BLaER1 treated with 17β-estradiol and CSF1 and Interleukin-3, amounts not matched to agents 10 nM and 100 nM (cell line): ENCODE data around the gene CYB5A.

Experiments used
- H3K27ac ChIP-seq, 11 experiments: shearing (Covaris generic); formaldehyde crosslinking; 2 replicates each; pipeline ENCODE4 v1.8.1; 2022
- H3K27me3 ChIP-seq, 11 experiments: shearing (Covaris generic); formaldehyde crosslinking; 2 replicates each; pipeline ENCODE4 v1.8.1; 2022
- H3K36me3 ChIP-seq, 11 experiments: shearing (Covaris generic); formaldehyde crosslinking; 2 replicates each; pipeline ENCODE4 v1.8.1; 2022
- H3K4me1 ChIP-seq, 10 experiments: shearing (Covaris generic); formaldehyde crosslinking; 2 replicates each; pipeline ENCODE4 v1.8.1; 2022
- H3K4me2 ChIP-seq, 11 experiments: shearing (Covaris generic); formaldehyde crosslinking; 2 replicates each; pipeline ENCODE4 v1.8.1; 2022
- H3K4me3 ChIP-seq, 10 experiments: shearing (Covaris generic); formaldehyde crosslinking; 2 replicates each; pipeline ENCODE4 v1.8.1; 2022
- H3K9ac ChIP-seq, 11 experiments: shearing (Covaris generic); formaldehyde crosslinking; 2 replicates each; pipeline ENCODE4 v1.8.1; 2022
- H3K9me3 ChIP-seq, 11 experiments: shearing (Covaris generic); formaldehyde crosslinking; replicated peaks in 1 of 11; 2 replicates each; pipeline ENCODE4 v1.8.1; 2022
- H4K20me1 ChIP-seq, 11 experiments: shearing (Covaris generic); formaldehyde crosslinking; 2 replicates each; pipeline ENCODE4 v1.8.1; 2022
- Cebpa-rat ChIP-seq, 11 experiments: shearing (Covaris generic); IDR thresholded peaks; 2 replicates each; pipeline ENCODE4 v1.8.1; 2022

Gene CYB5A

DNA sequence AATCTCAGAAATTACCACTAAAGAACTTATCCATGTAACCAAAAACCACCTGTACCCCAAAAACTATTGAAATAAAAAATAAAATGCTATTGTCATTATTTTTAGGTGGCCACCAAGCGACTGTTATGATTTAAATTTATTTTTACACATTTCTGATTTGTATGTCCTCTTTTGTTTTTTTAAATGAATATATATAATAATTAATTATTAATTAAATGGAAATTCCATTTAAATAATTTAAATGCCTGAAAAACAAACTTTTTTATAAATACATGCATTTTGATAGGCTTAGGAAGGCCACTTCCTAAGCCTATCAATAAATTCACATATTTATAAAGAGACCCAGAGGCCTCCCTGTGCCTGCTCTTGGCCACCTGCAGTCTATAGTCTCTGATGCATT, 52.2 kb downstream of the CYB5A start:
- H3K4me1 ChIP-seq: no peaks in the 10 kb centered on the region; a peak in 1 of 20 replicates
- no peak overlapping the region for H3K4me3 ChIP-seq
- no peaks in the 10 kb centered on the region for H4K20me1 ChIP-seq
- TF ChIP-seq Cebpa-rat (IDR thresholded peaks at IDR 0.05): no peak
- H3K9me3 ChIP-seq: no peaks in the 10 kb centered on the region
- no peak overlapping the region for H3K4me2 ChIP-seq
- H3K36me3 ChIP-seq: no peaks in the 10 kb centered on the region
- H3K27me3 ChIP-seq: no peaks in the 10 kb centered on the region
- H3K9ac ChIP-seq: no peak overlapping the region
- H3K27ac ChIP-seq: no peak overlapping the region

DNA sequence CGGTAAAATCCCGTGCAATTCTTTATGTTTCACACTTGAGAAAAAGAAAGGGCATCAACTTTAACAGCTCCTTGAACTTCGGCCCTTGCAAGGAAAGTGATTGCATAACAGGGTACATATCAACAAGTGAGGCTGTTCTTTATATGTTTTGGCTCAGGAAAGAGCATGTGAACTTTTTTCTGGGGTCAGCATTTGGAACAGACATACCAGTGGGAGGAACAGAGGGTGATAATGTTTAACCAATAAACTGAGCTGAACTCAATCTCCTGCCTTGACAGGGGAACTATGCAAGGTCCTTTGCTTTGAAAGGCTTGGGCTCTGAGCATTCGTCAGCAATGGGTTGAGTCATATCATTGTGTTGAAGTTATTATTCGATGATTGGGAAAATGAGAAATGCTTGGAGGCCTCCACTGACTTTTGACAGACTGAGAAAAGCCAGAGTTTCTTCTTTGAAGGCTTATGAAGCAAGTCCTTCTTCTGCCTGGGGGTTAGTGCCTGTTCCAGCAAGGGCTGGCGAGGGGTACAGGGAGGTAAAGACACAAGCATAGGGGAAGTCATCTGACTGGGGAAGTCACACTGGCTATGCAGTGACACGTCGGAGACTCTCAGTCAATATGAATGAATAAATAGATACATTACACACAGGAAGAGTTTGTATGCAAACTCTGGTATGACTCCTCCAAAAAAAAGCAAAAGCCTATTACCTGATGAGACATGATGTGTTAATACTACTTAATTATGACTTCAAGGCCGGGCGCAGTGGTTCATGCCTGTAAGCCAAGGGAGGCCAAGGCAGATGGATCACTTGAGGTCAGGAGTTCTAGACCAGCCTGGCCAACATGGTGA, 57.2 kb downstream of the CYB5A start:
- no peaks in the 10 kb centered on the region for H4K20me1 ChIP-seq
- no peaks in the 10 kb centered on the region for H3K27me3 ChIP-seq
- no peak for TF ChIP-seq Cebpa-rat (IDR thresholded peaks at IDR 0.05)
- H3K27ac ChIP-seq: no peak overlapping the region
- no peak overlapping the region for H3K9ac ChIP-seq
- H3K4me3 ChIP-seq: no peak overlapping the region
- no peaks in the 10 kb centered on the region; a peak in 1 of 20 replicates for H3K4me1 ChIP-seq
- H3K4me2 ChIP-seq: 0 out of 22 replicates have a peak overlapping the region, but pooled peaks of 1 of the 11 experiments have one; percentile 5
- H3K36me3 ChIP-seq: no peaks in the 10 kb centered on the region
- H3K9me3 ChIP-seq: no peaks in the 10 kb centered on the region

GRCh38 chr18:74233933-74234325, 57.8 kb downstream of the CYB5A start:
- H3K4me3 ChIP-seq: no peak overlapping the region
- H3K27ac ChIP-seq: no peak overlapping the region
- no peaks in the 10 kb centered on the region for H3K36me3 ChIP-seq
- H3K4me1 ChIP-seq: no peaks in the 10 kb centered on the region; a peak in 1 of 20 replicates
- no peak for TF ChIP-seq Cebpa-rat (IDR thresholded peaks at IDR 0.05)
- no peaks in the 10 kb centered on the region for H3K27me3 ChIP-seq
- H4K20me1 ChIP-seq: no peaks in the 10 kb centered on the region
- no peak overlapping the region for H3K9ac ChIP-seq
- no peaks in the 10 kb centered on the region for H3K9me3 ChIP-seq
- no peak overlapping the region for H3K4me2 ChIP-seq

GRCh38 chr18:74230922-74231714, 60.6 kb downstream of the CYB5A start:
- Histone ChIP-seq H3K36me3 (no peaks in the 10 kb centered on the region), H3K27me3 (no peaks in the 10 kb centered on the region), H3K4me1 (no peaks in the 10 kb centered on the region; a peak in 1 of 20 replicates), H3K4me2 (no peak overlapping the region), H4K20me1 (no peaks in the 10 kb centered on the region), H3K4me3 (no peak overlapping the region), H3K9ac (no peak overlapping the region), H3K9me3 (no peaks in the 10 kb centered on the region), H3K27ac (no peak overlapping the region)
- TF ChIP-seq Cebpa-rat (IDR thresholded peaks at IDR 0.05): no peak

- no peak overlapping the region for H3K4me2 ChIP-seq
- H4K20me1 ChIP-seq: no peaks in the 10 kb centered on the region
- no peaks in the 10 kb centered on the region; a peak in 1 of 20 replicates for H3K4me1 ChIP-seq
- H3K36me3 ChIP-seq: no peaks in the 10 kb centered on the region
- H3K27me3 ChIP-seq: no peaks in the 10 kb centered on the region
- H3K4me3 ChIP-seq: no peak overlapping the region
- no peak overlapping the region for H3K9ac ChIP-seq
- no peak for TF ChIP-seq Cebpa-rat (IDR thresholded peaks at IDR 0.05)
- no peak overlapping the region for H3K27ac ChIP-seq
- H3K9me3 ChIP-seq: no peaks in the 10 kb centered on the region
Observed at GRCh38 chr18:74229891-74230290, 61.9 kb downstream of the CYB5A start.

DNA sequence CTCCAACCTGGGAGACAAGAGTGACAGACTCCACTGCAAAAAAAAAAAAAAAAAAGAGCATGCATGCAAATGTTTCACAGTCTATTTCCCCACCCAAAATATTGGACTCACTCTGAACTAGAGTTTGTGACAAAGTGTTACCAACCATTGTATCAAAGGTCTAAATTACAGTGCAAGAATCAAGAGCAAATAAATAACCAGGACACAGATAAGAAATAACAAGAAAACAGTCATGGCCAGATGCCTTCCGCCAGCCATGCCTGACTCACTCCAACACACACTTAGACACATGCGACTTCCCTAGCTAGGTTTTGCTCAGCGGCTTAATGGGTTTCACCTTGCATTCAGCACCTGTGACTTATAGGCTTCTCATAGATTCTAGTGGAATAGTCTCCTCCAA, 62.8 kb downstream of the CYB5A start:
- Histone ChIP-seq H3K9me3 (no peaks in the 10 kb centered on the region), H3K4me1 (no peaks in the 10 kb centered on the region)
- TF ChIP-seq Cebpa-rat (IDR thresholded peaks at IDR 0.05): no peak

DNA sequence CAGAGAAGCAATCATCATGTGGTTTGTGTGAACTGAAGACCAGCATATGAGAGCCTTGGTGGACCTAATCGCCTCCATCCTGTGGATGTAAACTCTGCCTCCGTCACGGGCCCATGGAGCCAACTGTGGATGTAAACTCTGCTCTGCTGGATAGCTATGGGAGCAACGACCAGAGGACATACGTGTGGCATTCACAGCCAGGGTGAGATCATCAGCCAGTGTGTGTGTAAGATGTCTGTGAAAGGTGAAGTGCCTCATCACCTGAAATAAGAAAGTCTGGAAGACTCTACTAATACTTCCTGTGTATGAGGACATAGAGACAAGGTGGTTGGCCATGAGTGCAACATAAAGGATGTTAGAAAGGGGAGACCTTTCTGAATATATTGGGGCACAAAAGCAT, 63.5 kb downstream of the CYB5A start:
- no peak overlapping the region for H3K9ac ChIP-seq
- H3K4me2 ChIP-seq: no peak overlapping the region
- no peaks in the 10 kb centered on the region for H4K20me1 ChIP-seq
- no peak overlapping the region for H3K4me3 ChIP-seq
- no peak for TF ChIP-seq Cebpa-rat (IDR thresholded peaks at IDR 0.05)
- H3K27me3 ChIP-seq: no peaks in the 10 kb centered on the region
- no peaks in the 10 kb centered on the region for H3K9me3 ChIP-seq
- no peaks in the 10 kb centered on the region for H3K36me3 ChIP-seq
- H3K4me1 ChIP-seq: no peaks in the 10 kb centered on the region
- no peak overlapping the region for H3K27ac ChIP-seq

More for the DNA sequence above, 62.8 kb downstream of the CYB5A start:
- Histone ChIP-seq H3K4me3 (no peak overlapping the region), H3K9ac (no peak overlapping the region), H3K27ac (no peak overlapping the region), H3K36me3 (no peaks in the 10 kb centered on the region), H3K4me2 (no peak overlapping the region), H3K27me3 (no peaks in the 10 kb centered on the region), H4K20me1 (no peaks in the 10 kb centered on the region)

DNA sequence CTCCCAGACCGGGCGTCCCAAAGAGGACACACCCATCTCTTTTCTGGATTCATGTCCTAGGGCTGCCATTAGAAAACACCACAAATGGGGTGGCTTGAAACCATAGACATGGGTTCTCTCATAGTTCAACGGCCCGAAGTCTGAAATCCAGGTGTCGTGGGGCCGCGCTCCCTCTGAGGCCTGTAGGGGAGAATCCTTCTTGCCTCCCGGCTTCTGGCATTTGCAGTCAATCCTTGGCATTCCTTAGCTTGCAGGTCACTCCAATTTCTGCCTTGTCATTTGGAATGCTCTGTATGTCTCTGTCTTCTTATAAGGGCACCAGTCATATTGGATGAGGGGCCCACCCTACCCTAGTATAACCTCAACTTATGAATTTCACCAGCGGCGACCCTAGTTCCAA, 65.1 kb downstream of the CYB5A start:
- Histone ChIP-seq H3K4me1 (no peaks in the 10 kb centered on the region), H3K27ac (no peak overlapping the region), H3K4me2 (no peak overlapping the region), H3K9ac (no peak overlapping the region), H3K27me3 (no peaks in the 10 kb centered on the region), H4K20me1 (no peaks in the 10 kb centered on the region), H3K36me3 (no peaks in the 10 kb centered on the region), H3K9me3 (peaks cover 0 to under 1% (median 0%) of the 10 kb centered on the region in 11 experiments; a peak in 1 of 22 replicates), H3K4me3 (no peak overlapping the region)
- no peak for TF ChIP-seq Cebpa-rat (IDR thresholded peaks at IDR 0.05)

DNA sequence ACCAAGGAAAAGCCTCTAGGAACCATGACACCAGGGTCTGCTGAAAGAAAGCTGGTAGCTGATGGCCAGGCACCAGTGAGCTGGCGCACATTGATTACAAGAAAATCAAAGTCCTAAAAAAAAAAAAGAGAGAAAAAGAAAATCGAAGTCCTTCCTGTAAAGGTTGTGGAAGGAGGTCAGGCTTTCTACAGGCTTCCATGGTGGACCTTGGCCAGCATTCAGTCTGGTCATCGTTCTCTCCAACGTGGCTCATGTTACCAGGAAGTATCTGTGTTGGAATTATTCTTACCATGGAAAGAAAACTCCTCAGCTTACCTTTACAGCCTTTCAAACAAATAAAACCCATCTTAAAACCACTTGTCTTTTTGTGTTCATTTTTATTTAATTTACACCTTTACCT, 65.6 kb downstream of the CYB5A start:
- Histone ChIP-seq H3K9me3 (peaks cover 0 to 6% (median 0%) of the 10 kb centered on the region in 11 experiments; a peak in 6 of 22 replicates), H3K4me1 (no peaks in the 10 kb centered on the region), H3K27me3 (no peaks in the 10 kb centered on the region), H4K20me1 (no peaks in the 10 kb centered on the region), H3K27ac (no peak overlapping the region), H3K36me3 (no peaks in the 10 kb centered on the region), H3K9ac (no peak overlapping the region), H3K4me3 (no peak overlapping the region), H3K4me2 (no peak overlapping the region)
- TF ChIP-seq Cebpa-rat (IDR thresholded peaks at IDR 0.05): no peak
